Lung (tissue), 12 donors: Measurements from ENCODE around the gene INKA1. TPM values are rescaled to one million over a fixed set of nuclear protein-coding genes. Genes with fewer than 3 reads are reported as not detected.

Experiments used
- ATAC-seq: fragments of 200-7000 bp; cut with Tn5 transposase; one replicate; pipeline ENCODE4 v1.9.1; 2020; ENCODE audit warnings: moderate number of reproducible peaks; ENCODE audit not compliant: insufficient read depth, low FRiP score
- DNase-seq, 3 donors: peaks; one replicate each; pipeline ENCODE4 v3.0.0-alpha.2; 2013 to 2017
- H3K27ac ChIP-seq, 2 donors: one replicate each; pipeline ENCODE4 v1.5.1; 2013; ENCODE audit warnings: mild to moderate bottlenecking in 2 of 2, moderate library complexity in 2 of 2, control low read depth in 1 of 2, inconsistent platforms in 1 of 2, low read depth in 1 of 2, low read length in 1 of 2
- H3K27me3 ChIP-seq, 3 donors: one replicate each; pipeline ENCODE4 v1.5.1; 2013; ENCODE audit warnings: low read length in 2 of 3; ENCODE audit not compliant: control insufficient read depth in 3 of 3, insufficient read depth in 3 of 3
- H3K36me3 ChIP-seq, 4 donors: one replicate each; pipeline ENCODE4 v1.5.1; 2013; ENCODE audit warnings: low read length in 4 of 4, mild to moderate bottlenecking in 1 of 4, moderate library complexity in 1 of 4; ENCODE audit not compliant: control insufficient read depth in 4 of 4, insufficient read depth in 4 of 4
- H3K4me1 ChIP-seq, 5 donors: one replicate each; pipeline ENCODE4 v1.5.1; 2013; ENCODE audit warnings: low read length in 5 of 5, mild to moderate bottlenecking in 2 of 5, moderate library complexity in 1 of 5; ENCODE audit not compliant: control insufficient read depth in 5 of 5, insufficient read depth in 5 of 5
- H3K4me3 ChIP-seq: one replicate; pipeline ENCODE4 v1.5.1; 2013; ENCODE audit warnings: mild to moderate bottlenecking, control low read depth, moderate library complexity
- H3K9ac ChIP-seq, 2 donors: one replicate each; pipeline ENCODE4 v1.5.1; 2013; ENCODE audit warnings: low read length in 2 of 2, control low read depth in 1 of 2; ENCODE audit not compliant: insufficient read depth in 1 of 2
- H3K9me3 ChIP-seq, 4 donors: one replicate each; pipeline ENCODE4 v1.5.1; 2013; ENCODE audit warnings: low read length in 3 of 4, mild to moderate bottlenecking in 1 of 4, moderate library complexity in 1 of 4; ENCODE audit not compliant: control insufficient read depth in 4 of 4, insufficient read depth in 3 of 4
- WGBS, 2 donors: extraction: QIAGEN DNeasy Blood & Tissue Kit; methylation state at CpG; one replicate each; pipeline ENCODE4 v1.1.7; 2013; 5-methylcytosine and 5-hydroxymethylcytosine counted together
- polyA plus RNA-seq, 2 donors: library from polyadenylated mRNA; stranded (reverse); fragments of 200-250 nt; gene quantifications; one replicate each; pipeline ENCODE4 v1.2.1, GENCODE V29; 2013
- total RNA-seq, 2 donors: library from RNA; depleted of rRNA in 1 of 2; stranded (reverse); fragments of >200 nt in 1 of 2; gene quantifications; one replicate each; pipeline ENCODE4 v1.2.1, GENCODE V29; 2014 to 2021
- TF ChIP-seq, protein P1 (sequence below): IDR thresholded peaks from 2 replicates; pipeline ENCODE4 v1.5.1; 2012; ENCODE audit warnings: mild to moderate bottlenecking; ENCODE audit errors: control extremely low read depth, extremely low read depth
- donor health status: control.
- donor health status: control.
- donor health status: Bipolar disorder and iron deficiency.
- donor health status: healthy.
- donor health status: DM: yes; HTN: yes; CAD: no.

Gene INKA1
- total and polyA plus RNA-seq, 4 donors: 6.1 to 10.8 (median 6.9) TPM

- TF ChIP-seq, protein P1, sequence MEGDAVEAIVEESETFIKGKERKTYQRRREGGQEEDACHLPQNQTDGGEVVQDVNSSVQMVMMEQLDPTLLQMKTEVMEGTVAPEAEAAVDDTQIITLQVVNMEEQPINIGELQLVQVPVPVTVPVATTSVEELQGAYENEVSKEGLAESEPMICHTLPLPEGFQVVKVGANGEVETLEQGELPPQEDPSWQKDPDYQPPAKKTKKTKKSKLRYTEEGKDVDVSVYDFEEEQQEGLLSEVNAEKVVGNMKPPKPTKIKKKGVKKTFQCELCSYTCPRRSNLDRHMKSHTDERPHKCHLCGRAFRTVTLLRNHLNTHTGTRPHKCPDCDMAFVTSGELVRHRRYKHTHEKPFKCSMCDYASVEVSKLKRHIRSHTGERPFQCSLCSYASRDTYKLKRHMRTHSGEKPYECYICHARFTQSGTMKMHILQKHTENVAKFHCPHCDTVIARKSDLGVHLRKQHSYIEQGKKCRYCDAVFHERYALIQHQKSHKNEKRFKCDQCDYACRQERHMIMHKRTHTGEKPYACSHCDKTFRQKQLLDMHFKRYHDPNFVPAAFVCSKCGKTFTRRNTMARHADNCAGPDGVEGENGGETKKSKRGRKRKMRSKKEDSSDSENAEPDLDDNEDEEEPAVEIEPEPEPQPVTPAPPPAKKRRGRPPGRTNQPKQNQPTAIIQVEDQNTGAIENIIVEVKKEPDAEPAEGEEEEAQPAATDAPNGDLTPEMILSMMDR: no peak
- Histone ChIP-seq H3K4me1 (no peaks in the 10 kb centered on the region), H3K9me3 (no peaks in the 10 kb centered on the region), H3K27me3 (no peaks in the 10 kb centered on the region), H3K9ac (no peak overlapping the region), H3K4me3 (no peak overlapping the region), H3K27ac (no peak overlapping the region), H3K36me3 (no peaks in the 10 kb centered on the region)
- 86 to 88% methylated on average over 4 of the region's 4 CpGs for WGBS, 2 donors
- DNase-seq (no peak), ATAC-seq (no peak)
These were observed 8.6 kb upstream of the INKA1 start for GRCh38 chr3:49794431-49794830.

DNA sequence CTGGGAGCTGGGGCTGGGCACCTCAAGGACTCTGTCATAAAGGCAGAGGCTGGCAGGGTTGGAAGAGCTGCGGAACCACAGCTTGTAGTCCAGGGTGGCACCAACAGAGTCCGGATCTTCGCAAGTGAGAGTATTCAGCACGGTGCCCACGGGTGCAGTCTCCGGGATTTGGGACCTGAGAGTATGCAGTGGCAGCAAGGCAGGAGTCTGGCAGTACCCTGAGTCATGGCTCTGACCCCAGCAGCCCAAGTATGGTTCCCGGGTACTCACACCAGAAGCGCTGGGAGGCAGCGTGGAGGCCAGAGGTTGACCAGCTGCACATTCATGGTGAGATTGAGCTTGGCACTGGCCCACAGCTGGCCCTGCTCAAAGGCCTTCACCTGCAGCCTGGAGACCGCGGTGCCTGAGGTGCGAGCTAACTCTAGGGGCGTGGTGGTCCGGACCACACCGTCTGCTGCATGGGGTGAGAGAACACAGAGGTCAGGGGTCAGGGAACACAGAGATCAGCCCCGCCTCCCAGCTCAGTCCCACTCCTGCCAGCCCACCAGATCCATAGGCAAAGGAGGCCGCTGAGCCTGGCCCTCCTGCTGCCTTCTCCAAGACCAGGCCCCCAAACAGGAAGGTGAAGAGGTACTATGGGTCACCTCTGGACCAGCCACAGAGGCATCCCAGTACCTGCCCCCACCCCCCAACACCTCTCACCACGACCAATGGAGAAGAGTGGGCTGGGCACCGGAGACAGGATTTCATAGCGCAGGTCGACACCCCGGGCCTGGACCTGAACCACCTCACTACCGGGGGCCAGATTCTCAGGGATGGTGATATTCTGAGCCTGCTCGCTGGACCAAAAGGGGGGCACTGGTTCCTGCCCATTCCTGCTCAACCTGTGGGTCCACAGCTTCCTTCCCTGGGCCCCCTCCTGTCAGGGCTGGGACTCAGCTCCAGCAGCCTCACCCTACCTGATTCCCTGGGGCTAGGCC, 7.8 kb upstream of the INKA1 start:
- no peaks in the 10 kb centered on the region for H3K36me3 ChIP-seq
- no peak for DNase-seq
- no peak for ATAC-seq
- no peaks in the 10 kb centered on the region for H3K4me1 ChIP-seq
- H3K9ac ChIP-seq: no peak overlapping the region
- no peak overlapping the region for H3K4me3 ChIP-seq
- 90 to 94% methylated on average over 24 of the region's 24 CpGs for WGBS, 2 donors
- no peaks in the 10 kb centered on the region for H3K9me3 ChIP-seq
- H3K27ac ChIP-seq: no peak overlapping the region
- TF ChIP-seq, protein P1: no peak
- no peaks in the 10 kb centered on the region for H3K27me3 ChIP-seq

- WGBS, 2 donors: 81 to 82% methylated on average over 1 of the region's 1 CpG
- Histone ChIP-seq H3K27me3 (no peaks in the 10 kb centered on the region), H3K27ac (no peak overlapping the region), H3K4me1 (peaks cover 0 to 4% (median 0%) of the 10 kb centered on the region in 5 donors), H3K9ac (no peak overlapping the region), H3K9me3 (no peaks in the 10 kb centered on the region), H3K36me3 (peaks cover 0 to under 1% (median 0%) of the 10 kb centered on the region in 4 donors), H3K4me3 (no peak overlapping the region)
- no peak for DNase-seq
- TF ChIP-seq, protein P1: no peak
- no peak for ATAC-seq
These were observed 4.0 kb upstream of the INKA1 start for GRCh38 chr3:49799105-49799504.
